HG02970 (cell line): Measurements from ENCODE around the gene PPL.
"Not testable (repeated sequence)": the region's sequence is repeated elsewhere in the genome, so short reads cannot be mapped to it uniquely, and the experiment has no call there.

Source experiments
- ATAC-seq: cut with Tn5 transposase; IDR thresholded peaks from one replicate; pipeline ENCODE4 v1.9.1; 2021; ENCODE audit warnings: mild to moderate bottlenecking, moderate library complexity, moderate number of reproducible peaks; ENCODE audit not compliant: unreplicated experiment, low FRiP score

The PPL gene

DNA sequence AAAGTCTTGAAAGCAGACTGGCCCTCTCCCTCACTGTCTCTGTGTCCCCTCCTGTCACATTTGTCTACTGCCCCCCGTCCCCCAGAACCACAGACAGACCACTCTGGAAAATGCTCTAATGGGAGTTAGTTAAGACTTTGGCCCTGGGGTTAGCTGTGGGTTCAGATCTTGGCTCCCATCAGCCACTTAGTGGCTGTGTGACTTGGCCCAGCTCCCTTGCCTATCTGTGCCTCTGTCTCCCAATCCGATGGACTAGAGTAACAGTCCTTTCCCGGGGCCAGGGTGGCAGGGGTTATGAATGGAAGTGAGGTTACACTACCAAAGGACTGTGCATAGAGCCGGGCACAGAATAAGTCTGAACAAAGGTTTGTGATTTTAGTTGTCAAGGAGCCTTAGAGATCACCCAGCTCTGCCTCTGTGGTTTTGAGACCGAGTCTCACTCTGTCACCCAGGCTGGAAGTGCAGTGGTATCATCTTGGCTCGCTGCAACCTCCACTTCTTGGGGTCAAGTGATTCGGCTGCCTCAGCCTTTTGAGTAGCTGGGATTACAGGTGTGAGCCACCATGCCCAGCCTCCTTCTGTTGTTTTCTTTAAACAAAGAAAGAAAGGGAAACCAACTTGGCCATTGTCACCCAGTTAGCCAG lies 23.7 kb downstream of the PPL start:
- ATAC-seq = no peak

DNA sequence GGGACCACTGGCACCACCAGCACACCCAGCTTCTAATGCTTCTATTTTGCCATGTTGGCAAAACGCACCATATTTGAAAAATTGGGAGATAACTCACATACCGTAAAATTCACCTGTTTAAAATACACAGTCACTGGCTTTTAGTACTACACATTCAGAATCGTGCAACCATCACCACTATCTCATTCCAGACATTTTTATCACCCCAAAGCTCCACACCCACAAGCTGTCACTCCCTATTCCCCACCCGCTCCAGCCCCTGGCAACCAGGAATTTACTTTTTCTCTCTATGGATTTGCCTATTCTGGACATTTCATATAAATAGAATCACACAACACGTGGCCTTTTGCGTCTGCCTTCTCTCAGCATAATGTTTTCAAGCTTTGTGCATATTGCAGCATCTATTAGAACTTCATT lies 25.0 kb downstream of the PPL start:
- ATAC-seq = no peak

DNA sequence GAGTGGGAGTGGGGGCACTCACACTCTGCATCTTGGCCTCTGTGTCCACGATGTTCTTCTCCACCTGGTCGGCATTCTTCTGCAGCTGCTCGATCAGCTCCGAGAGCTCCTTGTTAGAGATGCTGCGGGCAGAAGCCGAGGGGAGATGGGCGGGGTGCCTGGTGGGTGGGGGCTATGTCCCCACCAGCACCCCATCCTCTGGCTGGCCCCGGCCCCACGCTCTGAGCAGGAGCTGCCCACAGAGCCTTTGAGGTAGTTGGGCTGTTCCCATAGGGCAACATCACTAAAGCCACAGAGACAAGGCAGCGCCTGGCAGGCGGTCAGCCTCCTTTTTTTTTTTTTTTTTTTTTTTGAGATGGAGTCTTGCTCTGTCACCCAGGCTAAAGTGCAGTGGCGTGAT lies 26.1 kb downstream of the PPL start:
- no peak for ATAC-seq

DNA sequence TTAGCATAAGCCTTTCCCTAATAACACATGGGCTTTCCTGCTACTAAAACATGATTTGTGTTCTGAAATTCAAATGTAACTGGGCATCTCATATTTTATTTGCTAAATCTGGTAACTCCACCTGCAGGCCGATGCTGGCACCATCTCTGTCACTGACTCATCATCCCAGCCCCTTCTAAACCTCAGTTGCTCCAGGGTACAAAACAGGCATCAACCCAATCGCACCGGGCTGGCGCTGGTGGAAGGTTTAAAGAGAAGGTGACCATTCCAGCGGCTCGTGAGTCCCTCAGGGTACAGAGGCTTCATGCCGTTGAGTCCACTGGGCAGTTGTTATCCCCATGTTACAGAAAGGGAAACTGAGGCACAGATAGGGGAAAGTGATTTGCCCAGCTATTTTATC lies 27.1 kb downstream of the PPL start:
- no peak for ATAC-seq

DNA sequence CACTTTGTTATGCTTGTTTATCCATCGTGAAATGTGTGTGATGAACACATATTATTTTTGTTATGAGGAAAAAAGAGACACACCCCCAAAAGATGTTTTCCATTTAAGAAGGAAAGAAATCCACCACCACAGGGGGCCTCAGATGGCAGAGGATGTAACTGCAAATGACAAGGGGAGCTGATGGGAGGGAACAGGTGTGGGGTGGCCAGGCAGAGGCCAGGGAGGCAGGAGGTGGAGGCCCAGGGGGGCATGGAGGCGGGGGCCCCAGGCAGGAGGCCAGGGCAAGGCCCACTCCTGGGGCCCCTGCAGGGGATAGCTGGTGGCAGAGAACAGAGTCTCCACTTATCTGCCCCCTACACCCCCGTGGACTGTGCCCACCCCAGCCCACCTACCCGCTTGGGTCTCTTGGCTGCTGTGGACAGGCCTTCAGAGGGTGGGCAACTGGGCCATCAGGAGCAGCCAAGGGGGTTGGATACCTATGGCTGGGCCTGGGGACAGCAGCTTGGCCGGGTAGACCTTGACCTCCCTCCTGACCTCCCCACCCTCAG lies 28.0 kb downstream of the PPL start:
- no peak for ATAC-seq

DNA sequence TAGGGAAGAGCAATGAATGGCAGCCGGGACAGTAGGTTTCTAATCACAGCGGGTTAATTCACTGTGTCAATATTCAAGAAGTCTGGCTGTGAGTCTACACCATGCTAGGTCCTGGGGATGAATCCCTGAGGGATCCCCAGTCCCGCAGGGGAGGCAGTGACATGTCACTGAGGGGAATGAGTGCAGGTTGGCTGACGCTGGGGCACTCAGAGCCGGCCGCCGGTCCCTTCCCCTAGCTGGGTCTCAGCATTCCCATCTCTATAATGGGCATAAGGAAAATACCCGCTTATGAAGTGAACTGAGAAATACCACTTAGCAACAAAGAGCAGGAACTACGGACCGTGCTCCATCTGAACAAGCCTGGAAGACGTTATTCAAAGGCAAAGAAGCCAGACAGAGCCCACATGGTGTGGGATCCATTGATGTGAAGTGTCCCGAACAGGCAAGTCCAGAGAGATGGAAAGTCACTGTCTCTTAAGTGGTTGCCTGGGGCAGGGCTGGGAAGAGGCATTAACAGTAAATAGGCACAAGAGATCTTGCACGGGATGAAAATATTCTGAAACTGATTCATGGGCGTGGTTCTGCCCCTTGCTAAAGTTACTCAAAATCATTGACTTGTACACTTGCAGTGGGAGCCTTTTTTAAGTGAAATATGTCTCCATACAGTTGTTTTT lies 31.9 kb downstream of the PPL start:
- ATAC-seq = no peak

DNA sequence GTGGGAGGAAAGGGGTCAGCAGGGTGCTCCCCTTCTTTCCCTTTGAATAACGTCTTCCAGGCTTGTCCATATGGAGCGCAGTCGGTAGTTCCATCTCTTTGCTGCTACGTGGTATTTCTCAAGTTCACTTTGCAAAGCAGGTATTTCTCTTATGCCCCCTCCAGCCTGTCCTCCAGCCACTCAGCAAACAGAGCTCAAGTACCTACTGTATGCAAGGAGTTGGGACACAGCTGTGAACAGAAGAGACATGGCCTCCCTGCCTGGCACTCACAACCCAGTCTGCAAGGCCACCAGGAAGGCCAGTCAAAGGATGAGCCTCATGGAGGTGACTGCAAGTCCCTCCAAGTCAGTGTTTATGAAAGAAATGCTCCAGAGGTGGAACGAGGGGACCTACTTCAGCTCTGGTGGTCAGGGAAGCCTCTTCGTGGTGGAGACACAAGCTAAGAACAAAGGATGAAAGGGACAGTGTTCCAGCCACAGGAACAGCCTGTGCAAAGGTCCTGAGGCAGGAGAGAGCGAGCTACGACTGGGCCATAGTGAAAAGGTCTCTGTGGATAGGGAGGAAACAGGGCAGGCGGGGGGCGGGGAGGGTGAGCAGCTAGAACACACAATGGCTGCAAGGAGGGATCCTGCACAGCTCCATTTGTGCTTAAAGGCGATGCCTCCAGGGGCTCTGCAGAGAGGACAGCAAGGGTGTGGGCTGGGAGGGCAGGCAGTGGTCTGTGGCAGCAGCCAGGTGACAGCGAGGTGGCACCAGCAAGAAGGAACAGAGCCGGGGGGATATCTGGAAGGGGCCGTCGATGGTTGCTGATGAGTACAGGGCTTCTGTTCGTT lies 32.6 kb downstream of the PPL start:
- ATAC-seq = no peak

DNA sequence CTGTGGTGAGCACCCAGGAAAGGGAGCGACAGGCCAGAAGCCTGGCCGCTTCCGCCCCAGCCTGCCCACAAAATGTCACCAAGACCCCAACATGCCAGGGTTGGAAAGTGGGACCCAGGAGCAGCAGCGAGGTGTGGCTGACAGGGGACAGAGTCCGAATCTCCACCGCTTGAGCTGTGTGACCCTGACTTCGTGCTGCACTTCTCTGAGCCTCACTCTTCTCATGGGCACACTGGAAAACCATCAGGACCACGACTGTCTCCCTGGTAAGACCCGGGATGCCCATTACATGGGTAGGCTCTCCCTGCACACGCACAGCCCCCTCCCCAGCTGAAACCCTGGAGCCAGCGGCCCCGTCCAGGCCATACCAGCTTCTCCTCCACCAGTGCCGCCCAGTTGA lies 34.9 kb downstream of the PPL start:
- ATAC-seq = no peak

DNA sequence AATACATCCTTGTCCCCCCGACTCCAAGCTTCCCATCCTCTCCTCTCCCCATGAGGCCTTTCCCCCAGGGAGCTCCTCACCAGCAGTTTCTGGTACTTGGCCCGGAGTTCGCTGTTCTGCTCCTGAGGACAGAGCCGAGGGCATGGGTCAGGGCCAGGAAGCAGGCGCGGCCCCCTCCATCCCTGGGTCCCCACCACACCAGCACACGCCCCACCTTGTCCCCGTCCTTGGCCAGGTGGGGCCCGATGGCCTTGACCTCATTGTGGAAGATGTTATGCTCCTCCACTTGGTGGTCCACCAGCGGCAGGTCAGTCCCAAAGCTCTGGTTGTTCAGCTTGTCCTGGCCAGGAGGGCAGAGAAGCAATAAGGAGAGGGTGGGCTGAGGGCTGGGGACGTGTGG lies 36.2 kb downstream of the PPL start:
- no peak for ATAC-seq

DNA sequence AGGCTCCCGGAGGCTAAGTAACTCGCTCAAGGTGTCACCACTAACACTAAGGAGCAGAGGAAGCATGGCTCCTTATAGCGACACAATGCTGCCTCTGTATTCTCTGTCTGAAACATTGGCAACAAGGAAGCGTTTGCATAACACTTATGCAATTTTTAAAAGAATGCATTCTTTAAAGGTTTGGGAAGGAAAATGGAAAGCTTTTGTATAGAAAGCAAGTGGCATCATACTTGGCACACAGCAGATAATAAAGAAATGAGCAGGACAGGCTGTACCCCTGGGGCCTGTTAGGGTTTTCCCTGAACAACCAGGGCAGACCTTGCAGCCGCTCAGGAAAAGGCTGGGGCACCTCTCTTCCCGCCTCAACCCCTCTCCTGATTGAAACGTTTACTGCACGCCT lies 36.9 kb downstream of the PPL start:
- no peak for ATAC-seq

DNA sequence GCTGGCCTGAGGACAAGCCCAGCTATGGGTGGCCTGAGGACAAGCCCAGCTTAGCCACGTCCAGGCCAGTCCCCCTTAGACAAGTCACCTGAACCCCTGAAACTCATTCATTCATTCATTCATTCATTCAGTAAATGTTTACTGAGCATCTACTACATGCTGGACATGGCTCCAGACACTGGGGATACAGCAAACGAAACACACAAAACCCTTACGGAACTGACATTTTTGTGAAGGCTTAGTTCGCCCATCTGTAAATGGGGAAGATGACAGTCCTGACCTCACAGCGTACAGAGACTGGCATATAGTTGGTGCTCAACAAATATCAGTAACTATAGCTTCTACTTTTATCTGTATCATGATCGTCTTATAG lies 37.5 kb downstream of the PPL start:
- ATAC-seq = no peak

DNA sequence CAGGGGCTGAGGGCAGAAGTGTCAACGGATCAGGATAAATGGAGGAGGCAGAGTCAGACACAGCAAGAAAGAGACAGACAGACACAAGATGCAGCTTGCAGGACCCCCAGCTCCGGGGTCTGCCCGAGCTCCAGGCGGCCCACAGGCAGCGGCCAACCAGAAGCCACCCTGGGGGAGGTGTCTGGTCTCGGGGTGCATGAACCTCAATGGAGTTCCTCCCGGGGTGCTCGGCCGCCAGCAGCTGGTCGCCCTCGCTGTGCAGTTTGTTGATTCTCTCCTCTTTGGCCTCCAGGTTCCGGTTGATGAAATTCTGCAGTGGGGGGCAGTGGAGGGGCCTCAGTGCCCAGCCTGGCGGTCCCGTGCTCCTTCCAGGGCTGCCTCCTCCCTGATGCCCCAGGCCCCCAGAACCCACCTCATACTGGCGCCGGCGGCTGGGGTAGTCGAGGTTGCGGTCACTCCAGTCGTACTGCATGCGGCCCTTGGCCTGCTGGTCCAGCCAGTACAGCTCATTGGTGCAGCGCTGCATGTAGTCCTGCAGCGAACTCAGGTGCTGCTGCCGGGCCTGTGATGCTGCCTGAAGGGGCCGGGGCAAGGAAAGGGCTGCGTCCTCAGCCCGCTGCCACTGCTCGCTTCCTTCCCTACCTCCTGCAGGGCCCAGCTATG lies 38.0 kb downstream of the PPL start:
- no peak for ATAC-seq

DNA sequence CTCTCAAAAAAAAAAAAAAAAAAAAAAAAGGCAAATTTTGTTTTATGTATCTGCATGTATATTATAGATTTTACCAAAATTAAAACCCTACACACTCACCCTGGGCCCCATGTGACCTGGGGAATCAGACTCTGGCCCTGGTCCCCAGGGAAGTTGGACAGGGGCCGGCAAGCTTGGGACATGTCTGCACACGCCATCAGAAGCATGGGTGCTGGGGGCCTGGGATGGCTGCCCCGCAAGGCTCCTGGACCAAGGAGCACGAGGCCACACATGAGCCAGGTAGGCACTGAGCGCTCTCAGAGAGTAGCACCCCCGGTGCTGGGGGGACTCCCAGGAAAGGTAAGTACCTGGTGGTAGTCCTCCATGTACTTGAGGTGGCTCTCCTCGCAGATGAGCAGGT lies 39.6 kb downstream of the PPL start:
- ATAC-seq = no peak

DNA sequence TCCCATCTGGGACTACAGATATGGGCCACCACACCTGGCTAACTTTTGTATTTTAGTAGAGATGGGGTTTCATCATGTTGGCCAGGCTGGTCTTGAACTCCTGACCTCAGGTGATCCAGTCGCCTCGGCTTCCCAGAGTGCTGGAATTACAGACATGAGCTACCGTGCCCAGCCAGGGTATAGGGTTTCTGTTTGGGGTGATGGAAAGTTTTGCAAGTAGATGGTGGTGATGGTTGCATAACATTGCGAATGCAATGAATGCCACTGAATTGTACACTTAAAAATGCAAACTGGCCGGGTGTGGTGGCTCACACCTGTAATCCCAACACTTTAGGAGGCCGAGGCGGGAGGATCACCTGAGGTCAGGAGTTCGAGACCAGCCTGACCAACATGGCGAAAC lies 40.2 kb downstream of the PPL start:
- ATAC-seq = not testable (repeated sequence)

DNA sequence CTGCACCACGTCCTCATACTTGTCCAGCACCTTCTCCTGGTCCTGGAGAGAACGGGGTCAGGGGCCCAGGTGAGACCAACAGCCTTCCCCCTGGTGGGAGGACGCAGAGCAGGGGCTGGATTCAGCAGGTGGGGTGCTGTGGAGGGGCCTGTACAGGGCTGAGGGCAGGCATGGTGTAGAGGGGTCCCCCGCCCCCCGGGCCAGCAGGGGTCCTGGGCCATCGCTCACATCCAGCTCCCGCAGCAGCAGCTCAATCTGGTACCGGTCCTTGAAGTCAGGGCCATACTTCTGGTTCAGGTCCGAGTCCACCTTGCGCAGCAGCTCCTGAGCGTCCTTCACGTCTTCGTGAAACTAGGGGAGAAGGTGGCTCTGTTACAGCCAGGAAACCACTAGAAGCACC lies 41.6 kb downstream of the PPL start:
- no peak for ATAC-seq

DNA sequence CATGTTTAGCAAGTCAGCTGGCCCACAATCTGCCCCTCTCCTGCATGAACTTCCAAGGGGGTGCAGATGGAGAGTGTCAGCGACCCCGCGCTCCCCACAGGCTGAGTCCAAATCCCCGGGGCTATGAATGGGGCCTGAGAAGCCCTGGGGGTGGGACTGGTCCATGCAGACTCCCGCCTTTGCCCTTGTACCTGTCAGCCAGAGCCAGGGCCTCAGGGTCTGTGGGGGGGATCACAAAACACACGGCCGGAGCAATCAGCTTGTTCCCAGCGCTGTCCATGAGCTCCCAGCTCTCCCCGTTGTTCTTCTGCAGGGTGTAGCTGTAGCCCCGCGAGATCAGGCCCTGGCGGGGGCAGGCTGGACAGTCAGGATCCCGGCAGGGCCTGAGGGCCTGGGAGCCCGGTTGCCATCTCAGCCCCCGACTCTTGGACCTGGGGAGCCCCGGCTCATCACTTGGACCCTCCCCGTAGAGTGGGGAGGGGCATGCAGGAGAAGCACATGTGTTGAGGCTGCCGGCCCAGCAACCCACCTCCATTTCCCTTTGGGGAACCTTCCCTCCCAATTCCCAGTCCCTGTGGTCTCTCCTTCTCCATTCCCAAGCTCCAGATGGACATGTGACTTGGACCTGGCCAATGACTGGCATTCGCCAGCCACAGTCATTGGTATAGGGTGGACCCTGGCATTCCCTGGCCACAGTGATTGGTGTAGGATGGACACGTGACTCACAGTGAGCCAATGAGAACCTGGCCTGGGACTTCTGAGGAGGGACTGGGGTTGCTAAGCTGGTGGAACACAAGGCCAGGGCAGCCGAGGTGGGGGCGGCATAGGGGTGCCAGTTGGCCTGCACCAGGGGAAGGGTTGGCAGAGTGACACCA lies 42.4 kb downstream of the PPL start:
- no peak for ATAC-seq

DNA sequence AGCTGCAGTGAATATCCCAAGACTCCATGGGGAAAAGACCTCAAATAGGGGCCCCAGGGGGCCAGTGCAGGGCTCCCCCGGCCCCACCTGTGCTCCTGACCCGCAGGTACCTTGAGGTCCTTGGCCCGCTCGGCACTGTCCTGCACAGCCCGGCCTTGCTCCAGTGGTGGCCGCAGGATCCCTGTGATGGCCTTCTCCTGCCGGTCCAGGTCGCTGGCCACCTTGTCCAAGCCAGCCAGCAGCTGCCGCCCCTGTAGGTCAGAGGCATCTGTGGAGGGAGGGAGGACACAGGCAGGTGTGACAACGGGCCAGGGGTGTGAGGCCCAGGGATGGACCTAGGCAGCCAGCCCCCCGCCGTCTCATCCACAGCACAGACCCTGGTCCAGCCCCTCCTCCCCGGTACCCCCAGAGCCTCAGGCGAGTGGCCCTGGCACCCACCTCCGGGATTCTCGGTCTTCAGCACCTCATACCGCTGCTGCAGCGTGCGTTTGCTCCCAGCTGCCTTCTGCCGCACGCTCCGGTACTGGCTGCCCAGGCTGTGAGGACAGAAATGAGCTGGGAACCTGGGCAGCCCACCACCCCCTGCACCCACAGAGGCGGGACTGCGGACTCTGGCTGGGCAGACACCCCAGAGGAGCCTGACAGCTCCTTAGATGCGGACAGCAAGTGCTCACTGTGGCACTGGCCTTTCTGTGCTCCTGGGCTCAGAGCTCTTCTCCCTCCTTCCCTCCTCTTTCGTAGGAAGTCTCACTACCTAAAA lies 43.7 kb downstream of the PPL start:
- no peak for ATAC-seq

DNA sequence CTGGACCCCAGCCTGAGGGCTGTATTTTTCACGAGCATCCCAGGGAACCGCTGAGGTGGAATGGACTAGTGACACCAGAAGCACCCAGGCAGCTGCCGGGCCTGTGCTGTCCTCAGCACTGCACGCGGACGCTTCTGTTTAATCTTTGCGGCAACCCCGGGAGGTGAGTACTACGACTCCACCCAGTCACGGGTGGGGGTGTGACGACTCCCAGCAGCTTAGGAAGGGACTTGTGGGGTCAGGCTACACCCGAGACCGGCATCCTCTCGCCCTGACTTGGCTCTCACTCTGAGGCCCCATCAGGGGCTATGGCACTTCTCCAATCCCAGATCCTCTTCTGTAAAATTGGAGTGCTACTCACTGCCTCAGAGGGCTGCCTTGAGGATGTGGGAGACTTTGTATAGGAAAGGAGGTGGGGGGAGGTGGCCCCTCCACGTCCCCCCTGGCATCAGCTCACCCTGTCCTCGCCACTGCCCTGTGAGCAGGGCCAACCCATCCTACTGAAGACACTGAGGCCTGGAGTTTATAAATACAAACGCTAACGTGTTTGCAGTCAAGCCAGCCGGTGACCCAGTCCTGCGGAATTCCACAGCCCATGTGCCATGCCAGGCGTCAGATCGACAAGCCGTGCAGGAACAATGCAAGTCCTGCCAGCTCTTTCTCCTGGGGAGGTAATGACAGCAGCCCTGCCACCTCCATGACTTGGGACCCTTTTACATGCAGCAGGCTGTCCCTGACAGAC lies 44.4 kb downstream of the PPL start:
- no peak for ATAC-seq

DNA sequence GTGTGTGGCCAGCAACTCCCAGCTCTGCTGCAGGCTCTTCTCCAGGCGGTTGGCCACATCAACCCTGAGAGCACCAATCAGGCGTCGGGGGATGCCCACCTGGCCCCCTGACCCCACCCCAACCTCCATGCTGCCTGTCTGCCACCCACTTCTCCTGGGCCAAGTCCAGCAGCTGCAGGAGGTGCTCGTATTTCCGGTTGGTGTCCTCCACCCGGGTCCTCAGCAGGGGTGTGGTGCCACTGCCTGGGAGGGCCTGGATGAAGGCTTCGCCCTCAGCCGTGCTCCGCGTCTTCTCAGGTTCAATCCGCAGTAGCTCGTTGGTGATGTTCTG lies 45.1 kb downstream of the PPL start:
- no peak for ATAC-seq
